Measurements from ENCODE around the gene C4orf54.

Gene C4orf54

GRCh38 chr4:99657798-99658197, at the start of gene C4orf54:
Gene C4orf54 (minus strand): TSS chr4:99657828. CDS start chr4:99654648, 3,180 bp downstream.
- DNase-seq: no peak

- DNase-seq: no peak
These were observed 48.3 kb upstream of the C4orf54 start for GRCh38 chr4:99705891-99706290.

- no peak for DNase-seq
These were observed 39.2 kb upstream of the C4orf54 start for GRCh38 chr4:99696801-99697200.

GRCh38 chr4:99693140-99693539, 35.5 kb upstream of the C4orf54 start:
- DNase-seq: no peak

- no peak for DNase-seq
These were observed 33.4 kb upstream of the C4orf54 start for GRCh38 chr4:99690990-99691389.

- no peak for DNase-seq
These were observed 32.8 kb upstream of the C4orf54 start for GRCh38 chr4:99690472-99690871.

GRCh38 chr4:99687120-99687519, 29.5 kb upstream of the C4orf54 start:
- no peak for DNase-seq

GRCh38 chr4:99685234-99685633, 27.6 kb upstream of the C4orf54 start:
- no peak for DNase-seq

- DNase-seq: no peak
These were observed 26.3 kb upstream of the C4orf54 start for GRCh38 chr4:99683895-99684294.

- DNase-seq: no peak
These were observed 22.3 kb upstream of the C4orf54 start for GRCh38 chr4:99679976-99680375.

GRCh38 chr4:99679204-99679603, 21.6 kb upstream of the C4orf54 start:
- no peak for DNase-seq

- no peak for DNase-seq
These were observed 19.5 kb upstream of the C4orf54 start for GRCh38 chr4:99677161-99677560.

GRCh38 chr4:99670409-99671073, 12.9 kb upstream of the C4orf54 start:
- no peak for DNase-seq

GRCh38 chr4:99669084-99669483, 11.5 kb upstream of the C4orf54 start:
- no peak for DNase-seq

- DNase-seq: no peak
These were observed 10.8 kb upstream of the C4orf54 start for GRCh38 chr4:99668472-99668871.

- no peak for DNase-seq
These were observed 8.4 kb upstream of the C4orf54 start for GRCh38 chr4:99665983-99666382.

GRCh38 chr4:99664716-99665115, 7.1 kb upstream of the C4orf54 start:
- no peak for DNase-seq

- DNase-seq: no peak
These were observed 4.3 kb upstream of the C4orf54 start for GRCh38 chr4:99661907-99662306.

GRCh38 chr4:99658666-99659065, 1.0 kb upstream of the C4orf54 start:
- DNase-seq: no peak

GRCh38 chr4:99655308-99656081, 2.1 kb downstream of the C4orf54 start:
- DNase-seq: no peak

- no peak for DNase-seq
These were observed 3.3 kb downstream of the C4orf54 start for GRCh38 chr4:99654361-99654761.

- DNase-seq: no peak
These were observed 3.7 kb downstream of the C4orf54 start for GRCh38 chr4:99653916-99654315.

- DNase-seq: no peak
These were observed 4.8 kb downstream of the C4orf54 start for GRCh38 chr4:99652596-99653436.
